ENCODE measurements around the gene CD52.

Gene CD52

DNA sequence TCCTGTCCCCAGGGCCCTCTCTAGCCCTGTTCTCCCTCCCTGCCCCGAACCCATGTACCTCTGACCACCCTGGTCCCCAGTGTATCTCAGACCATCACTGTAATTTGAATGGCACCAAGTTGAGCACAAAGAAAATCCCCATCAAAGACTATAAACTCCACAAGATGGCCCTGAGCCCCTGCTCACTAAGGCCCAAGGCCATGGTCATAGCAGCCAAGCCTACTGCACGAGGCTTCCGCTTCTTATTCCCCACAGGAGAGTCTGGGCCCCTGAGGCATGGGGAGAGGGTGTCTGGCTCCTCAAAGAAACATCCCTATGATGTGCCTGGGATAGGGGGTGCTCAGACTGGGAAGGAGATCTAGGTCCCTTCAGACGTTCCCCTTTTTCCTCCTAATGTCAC is 50.2 kb downstream of the CD52 start:
- H3K27ac ChIP-seq (replicated peaks): no peak overlapping the region
- no peak for TF ChIP-seq GABPA (IDR thresholded peaks at IDR 0.05; ENCODE audit: low read depth)
- TF ChIP-seq, protein P1, sequence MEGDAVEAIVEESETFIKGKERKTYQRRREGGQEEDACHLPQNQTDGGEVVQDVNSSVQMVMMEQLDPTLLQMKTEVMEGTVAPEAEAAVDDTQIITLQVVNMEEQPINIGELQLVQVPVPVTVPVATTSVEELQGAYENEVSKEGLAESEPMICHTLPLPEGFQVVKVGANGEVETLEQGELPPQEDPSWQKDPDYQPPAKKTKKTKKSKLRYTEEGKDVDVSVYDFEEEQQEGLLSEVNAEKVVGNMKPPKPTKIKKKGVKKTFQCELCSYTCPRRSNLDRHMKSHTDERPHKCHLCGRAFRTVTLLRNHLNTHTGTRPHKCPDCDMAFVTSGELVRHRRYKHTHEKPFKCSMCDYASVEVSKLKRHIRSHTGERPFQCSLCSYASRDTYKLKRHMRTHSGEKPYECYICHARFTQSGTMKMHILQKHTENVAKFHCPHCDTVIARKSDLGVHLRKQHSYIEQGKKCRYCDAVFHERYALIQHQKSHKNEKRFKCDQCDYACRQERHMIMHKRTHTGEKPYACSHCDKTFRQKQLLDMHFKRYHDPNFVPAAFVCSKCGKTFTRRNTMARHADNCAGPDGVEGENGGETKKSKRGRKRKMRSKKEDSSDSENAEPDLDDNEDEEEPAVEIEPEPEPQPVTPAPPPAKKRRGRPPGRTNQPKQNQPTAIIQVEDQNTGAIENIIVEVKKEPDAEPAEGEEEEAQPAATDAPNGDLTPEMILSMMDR (IDR thresholded peaks at IDR 0.05; ENCODE audit: insufficient read depth, low read length): no peak
- DNase-seq (ENCODE audit: low read depth in 1 of 2, low spot score in 1 of 2): no peak
- H3K4me3 ChIP-seq (replicated peaks; ENCODE audit: insufficient read depth, low read length): no peak overlapping the region
- H3K27me3 ChIP-seq (ENCODE audit: insufficient read depth, poor library complexity, severe bottlenecking): peaks cover 4% of the 10 kb centered on the region

DNA sequence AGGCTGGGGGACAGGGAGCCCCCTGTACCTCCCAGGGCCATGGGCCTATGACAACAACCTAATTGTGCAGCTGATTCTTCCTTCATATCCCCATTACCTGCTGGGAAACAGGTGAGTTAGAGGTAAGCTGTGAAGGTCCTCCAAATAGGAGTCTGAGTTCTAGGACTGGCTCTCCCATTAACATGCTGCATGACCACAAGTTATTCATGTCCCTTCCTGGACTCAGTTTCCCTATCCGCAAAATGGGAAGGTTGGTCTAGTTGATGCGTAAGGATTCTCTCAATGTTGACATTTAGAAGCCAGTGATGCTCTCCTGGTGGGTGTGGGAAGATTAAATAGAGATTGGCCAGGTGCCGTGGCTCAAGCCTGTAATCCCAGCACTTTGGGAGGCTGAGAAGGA is 50.7 kb downstream of the CD52 start:
- no peak overlapping the region for H3K27ac ChIP-seq (replicated peaks)
- no peak overlapping the region for H3K4me3 ChIP-seq (replicated peaks; ENCODE audit: insufficient read depth, low read length)
- TF ChIP-seq POLR2AphosphoS5 (IDR thresholded peaks at IDR 0.05; ENCODE audit: low read depth) (no peak), SPI1 (IDR thresholded peaks at IDR 0.05; ENCODE audit: borderline replicate concordance, low read depth) (no peak), GABPA (IDR thresholded peaks at IDR 0.05; ENCODE audit: low read depth) (no peak)
- TF ChIP-seq, protein P1 (IDR thresholded peaks at IDR 0.05; ENCODE audit: insufficient read depth, low read length): no peak
- TF ChIP-seq, protein P2, sequence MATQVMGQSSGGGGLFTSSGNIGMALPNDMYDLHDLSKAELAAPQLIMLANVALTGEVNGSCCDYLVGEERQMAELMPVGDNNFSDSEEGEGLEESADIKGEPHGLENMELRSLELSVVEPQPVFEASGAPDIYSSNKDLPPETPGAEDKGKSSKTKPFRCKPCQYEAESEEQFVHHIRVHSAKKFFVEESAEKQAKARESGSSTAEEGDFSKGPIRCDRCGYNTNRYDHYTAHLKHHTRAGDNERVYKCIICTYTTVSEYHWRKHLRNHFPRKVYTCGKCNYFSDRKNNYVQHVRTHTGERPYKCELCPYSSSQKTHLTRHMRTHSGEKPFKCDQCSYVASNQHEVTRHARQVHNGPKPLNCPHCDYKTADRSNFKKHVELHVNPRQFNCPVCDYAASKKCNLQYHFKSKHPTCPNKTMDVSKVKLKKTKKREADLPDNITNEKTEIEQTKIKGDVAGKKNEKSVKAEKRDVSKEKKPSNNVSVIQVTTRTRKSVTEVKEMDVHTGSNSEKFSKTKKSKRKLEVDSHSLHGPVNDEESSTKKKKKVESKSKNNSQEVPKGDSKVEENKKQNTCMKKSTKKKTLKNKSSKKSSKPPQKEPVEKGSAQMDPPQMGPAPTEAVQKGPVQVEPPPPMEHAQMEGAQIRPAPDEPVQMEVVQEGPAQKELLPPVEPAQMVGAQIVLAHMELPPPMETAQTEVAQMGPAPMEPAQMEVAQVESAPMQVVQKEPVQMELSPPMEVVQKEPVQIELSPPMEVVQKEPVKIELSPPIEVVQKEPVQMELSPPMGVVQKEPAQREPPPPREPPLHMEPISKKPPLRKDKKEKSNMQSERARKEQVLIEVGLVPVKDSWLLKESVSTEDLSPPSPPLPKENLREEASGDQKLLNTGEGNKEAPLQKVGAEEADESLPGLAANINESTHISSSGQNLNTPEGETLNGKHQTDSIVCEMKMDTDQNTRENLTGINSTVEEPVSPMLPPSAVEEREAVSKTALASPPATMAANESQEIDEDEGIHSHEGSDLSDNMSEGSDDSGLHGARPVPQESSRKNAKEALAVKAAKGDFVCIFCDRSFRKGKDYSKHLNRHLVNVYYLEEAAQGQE (IDR thresholded peaks at IDR 0.05; ENCODE audit: insufficient replicate concordance, low read depth): no peak
- no peak for DNase-seq (ENCODE audit: low read depth in 1 of 2, low spot score in 1 of 2)
- H3K27me3 ChIP-seq (ENCODE audit: insufficient read depth, poor library complexity, severe bottlenecking): peaks cover 4% of the 10 kb centered on the region
